T-helper 2 cell (primary cell): Measurements from ENCODE around the gene ITPKA.

ENCODE experiments used
- DNase-seq, 5 experiments: peaks; one replicate each; pipeline versions ENCODE4 v3.0.0 to v3.0.0-alpha.2; 2012 to 2022

The ITPKA gene

GRCh38 chr15:41511331-41511898, 17.7 kb downstream of the ITPKA start:
- no peak for DNase-seq

- peak in 1 of 5 experiments; percentile 41 for DNase-seq
Observed at GRCh38 chr15:41511899-41512369, 18.3 kb downstream of the ITPKA start.

GRCh38 chr15:41512512-41512939, 18.9 kb downstream of the ITPKA start:
- no peak for DNase-seq

GRCh38 chr15:41512940-41513505, 19.3 kb downstream of the ITPKA start:
- DNase-seq: peak in 2 of 5 experiments; percentile 50 to 51

GRCh38 chr15:41513506-41514227, 20.0 kb downstream of the ITPKA start, which contains the start of gene LTK:
TSS of gene LTK (minus strand) at chr15:41513827. CDS start at chr15:41513709, 118 bp downstream.
- DNase-seq: peak in 2 of 5 experiments; percentile 39 to 59

- peak in 1 of 5 experiments; percentile 46 for DNase-seq
Observed at GRCh38 chr15:41517895-41518449, 24.3 kb downstream of the ITPKA start.

- DNase-seq: no peak
Observed at GRCh38 chr15:41520636-41521035, 27.0 kb downstream of the ITPKA start.

- DNase-seq: no peak
Observed at GRCh38 chr15:41521614-41522013, 27.9 kb downstream of the ITPKA start.

GRCh38 chr15:41523097-41523496, 29.4 kb downstream of the ITPKA start:
- no peak for DNase-seq

- no peak for DNase-seq
Observed at GRCh38 chr15:41530363-41530956, 36.8 kb downstream of the ITPKA start.

GRCh38 chr15:41535544-41535943, 41.9 kb downstream of the ITPKA start:
- no peak for DNase-seq

GRCh38 chr15:41536866-41537265, 43.2 kb downstream of the ITPKA start:
- no peak for DNase-seq

GRCh38 chr15:41543521-41543870, 49.8 kb downstream of the ITPKA start:
- no peak for DNase-seq

- DNase-seq: peak in 1 of 5 experiments; percentile 70
Observed at GRCh38 chr15:41544650-41545015, 51.0 kb downstream of the ITPKA start.

- no peak for DNase-seq
Observed at GRCh38 chr15:41545218-41545617, 51.5 kb downstream of the ITPKA start.

- DNase-seq: no peak
Observed at GRCh38 chr15:41546851-41547786, 53.4 kb downstream of the ITPKA start.

- no peak for DNase-seq
Observed at GRCh38 chr15:41550066-41550775, 56.5 kb downstream of the ITPKA start.
